H1 (cell line): ENCODE data around the gene ADGRL3.

ENCODE experiments used
- CTCF ChIP-seq, 3 experiments: IDR thresholded peaks; 1 replicate in 2 of 3; 2 replicates in 1 of 3; pipeline versions ENCODE4 v1.5.1 to v1.6.1; 2011; ENCODE audit warnings: low read length in 3 of 3, mild to moderate bottlenecking in 3 of 3, inconsistent platforms in 2 of 3, low read depth in 1 of 3, moderate library complexity in 1 of 3; ENCODE audit not compliant: insufficient read depth in 1 of 3; ENCODE audit errors: control extremely low read depth in 1 of 3
- KDM1A ChIP-seq: fragments of 200-600, 300-600 bp; sonication (generic); IDR thresholded peaks from 2 replicates; pipeline ENCODE4 v1.7.1; 2016; ENCODE audit warnings: mild to moderate bottlenecking, low read length, borderline replicate concordance
- USF2 ChIP-seq: IDR thresholded peaks from 2 replicates; pipeline ENCODE4 v1.6.1; 2011; ENCODE audit warnings: low read length, improper control_type of control experiment

GRCh38 chr4:61427099-61427817 lies 227.1 kb downstream of the ADGRL3 start:
- TF ChIP-seq KDM1A (no peak), CTCF (IDR thresholded peaks at IDR 0.05; ENCODE audit: control extremely low read depth in 1 of 3, insufficient read depth in 1 of 3, low read depth in 1 of 3, low read length in 3 of 3) (no peak), USF2 (no peak)
